Dermis microvascular lymphatic vessel endothelial cell (primary cell): ENCODE measurements around the gene RNASE1. TPM values are rescaled to one million over a fixed set of nuclear protein-coding genes. Genes with fewer than 3 reads are reported as not detected.
"Not testable (repeated sequence)": the region's sequence is repeated elsewhere in the genome, so short reads cannot be mapped to it uniquely, and the experiment has no call there.

Experiments
- DNase-seq, 2 donors: peaks; one replicate each; pipeline versions ENCODE4 v3.0.0 to v3.0.0-alpha.2; 2010; ENCODE audit warnings: low read depth in 2 of 2
- total RNA-seq: library from RNA; depleted of rRNA; stranded (reverse); fragments of >200 nt; gene quantifications from 2 replicates; pipeline ENCODE4 v1.2.1, GENCODE V29; 2014

Gene RNASE1
- total RNA-seq, result 7.1 and 8.0 TPM in 2 replicates

GRCh38 chr14:20802341-20803084, at the start of gene RNASE1:
RNASE1 (minus strand) TSS chr14:20802844; CDS start chr14:20802068, 776 bp downstream.
- DNase-seq, result peak in 1 of 2 donors; percentile 64

- DNase-seq, result no peak
Observed at GRCh38 chr14:20848955-20849570, 46.4 kb upstream of the RNASE1 start.

GRCh38 chr14:20848316-20848954, 45.8 kb upstream of the RNASE1 start:
- DNase-seq, result peak in 1 of 2 donors; percentile 3

- DNase-seq, result no peak
Observed at GRCh38 chr14:20846560-20846959, 43.9 kb upstream of the RNASE1 start.

GRCh38 chr14:20841096-20841495, 38.5 kb upstream of the RNASE1 start:
- DNase-seq, result no peak

GRCh38 chr14:20837831-20838230, 35.2 kb upstream of the RNASE1 start:
- no peak for DNase-seq

- DNase-seq, result peak in 1 of 2 donors; percentile 27
Observed at GRCh38 chr14:20836668-20837338, 34.2 kb upstream of the RNASE1 start.

GRCh38 chr14:20834899-20835298, 32.3 kb upstream of the RNASE1 start:
- DNase-seq, result no peak

GRCh38 chr14:20830831-20831230, 28.2 kb upstream of the RNASE1 start:
- DNase-seq, result no peak

- not testable (repeated sequence) for DNase-seq
Observed at GRCh38 chr14:20828024-20828694, 25.5 kb upstream of the RNASE1 start.

GRCh38 chr14:20827326-20827725, 24.7 kb upstream of the RNASE1 start:
- no peak for DNase-seq

- DNase-seq, result peak in 1 of 2 donors; percentile 26
Observed at GRCh38 chr14:20826666-20827065, 24.0 kb upstream of the RNASE1 start.

GRCh38 chr14:20823859-20824258, 21.2 kb upstream of the RNASE1 start:
- DNase-seq, result no peak

- not testable (repeated sequence) for DNase-seq
Observed at GRCh38 chr14:20821521-20822108, 19.0 kb upstream of the RNASE1 start.

GRCh38 chr14:20820063-20820904, 17.6 kb upstream of the RNASE1 start:
- no peak for DNase-seq

- no peak for DNase-seq
Observed at GRCh38 chr14:20818861-20819260, 16.2 kb upstream of the RNASE1 start.

- not testable (repeated sequence) for DNase-seq
Observed at GRCh38 chr14:20815946-20816345, 13.3 kb upstream of the RNASE1 start.

- peak in 1 of 2 donors; percentile 26 for DNase-seq
Observed at GRCh38 chr14:20811986-20812975, 9.6 kb upstream of the RNASE1 start.

GRCh38 chr14:20809917-20810316, 7.3 kb upstream of the RNASE1 start:
- no peak for DNase-seq
